Raji (cell line): ENCODE measurements around the gene RBM19.

Experiments used
- POLR2A ChIP-seq: IDR thresholded peaks from 2 replicates; pipeline ENCODE4 v1.6.1; 2011; ENCODE audit warnings: low read depth, low read length, control low read depth; ENCODE audit not compliant: insufficient read depth

RBM19 gene

GRCh38 chr12:113838896-113839295, 127.2 kb downstream of the RBM19 start:
- no peak for TF ChIP-seq POLR2A

DNA sequence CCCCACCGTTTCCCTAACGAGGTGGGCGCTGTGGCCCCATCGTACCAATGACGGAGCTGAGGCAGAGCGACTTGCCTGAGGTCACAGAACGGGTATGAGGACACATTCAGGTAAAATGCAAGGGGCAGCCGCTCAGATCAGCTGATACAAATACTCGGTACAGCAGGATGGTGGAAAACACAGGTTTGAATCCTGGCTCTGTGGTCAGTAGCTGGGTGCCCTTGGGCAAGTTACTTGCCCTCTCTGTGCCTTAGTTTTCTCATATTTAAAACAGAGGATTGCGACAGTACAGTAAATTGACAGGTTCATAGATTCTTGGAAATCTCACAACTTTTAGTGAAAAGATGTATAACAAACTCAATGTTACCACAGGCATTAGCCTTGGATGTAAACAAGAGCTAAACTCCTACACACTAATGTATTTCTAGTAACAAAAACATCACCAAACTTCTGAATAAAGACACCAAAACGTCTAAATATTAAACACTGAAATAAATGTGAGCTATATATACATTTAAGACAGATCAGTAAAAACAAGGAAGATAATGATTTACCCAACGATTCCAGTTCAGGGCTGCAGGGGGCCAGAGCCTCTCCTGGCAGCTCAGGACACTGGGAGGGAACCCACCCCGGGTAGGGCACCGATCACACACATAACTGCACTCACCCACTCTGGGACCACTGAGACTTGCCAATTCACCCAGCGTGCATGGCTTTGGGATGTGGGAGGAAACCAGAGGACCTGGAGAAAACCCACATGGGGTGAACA, 128.4 kb downstream of the RBM19 start:
- TF ChIP-seq POLR2A, result no peak

- no peak for TF ChIP-seq POLR2A
Measured at GRCh38 chr12:113837084-113837483, 129.0 kb downstream of the RBM19 start.

GRCh38 chr12:113835896-113836295, 130.2 kb downstream of the RBM19 start:
- TF ChIP-seq POLR2A, result no peak

GRCh38 chr12:113835433-113835832, 130.7 kb downstream of the RBM19 start:
- no peak for TF ChIP-seq POLR2A

DNA sequence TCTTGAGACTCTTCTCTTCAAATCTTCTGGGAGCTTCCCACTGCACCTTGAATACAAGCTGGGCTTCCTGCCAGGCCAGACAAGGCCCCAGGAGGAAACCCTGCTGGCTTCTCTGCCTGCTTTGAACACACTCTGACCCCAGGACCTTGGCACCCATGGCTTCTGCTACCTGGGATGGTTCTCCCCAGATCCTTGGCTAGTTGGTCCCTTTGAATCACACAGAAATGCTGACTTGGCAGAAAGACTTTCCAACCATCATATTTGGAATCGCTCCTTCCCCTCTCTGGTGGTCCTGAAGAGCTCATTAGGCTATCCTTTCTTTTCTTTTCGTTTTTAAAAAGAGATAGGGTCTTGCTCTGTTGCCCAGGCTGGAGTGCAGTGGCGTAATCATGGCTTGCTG, 132.7 kb downstream of the RBM19 start:
- TF ChIP-seq POLR2A, result no peak

- TF ChIP-seq POLR2A, result no peak
Measured at GRCh38 chr12:113831476-113831875, 134.6 kb downstream of the RBM19 start.

DNA sequence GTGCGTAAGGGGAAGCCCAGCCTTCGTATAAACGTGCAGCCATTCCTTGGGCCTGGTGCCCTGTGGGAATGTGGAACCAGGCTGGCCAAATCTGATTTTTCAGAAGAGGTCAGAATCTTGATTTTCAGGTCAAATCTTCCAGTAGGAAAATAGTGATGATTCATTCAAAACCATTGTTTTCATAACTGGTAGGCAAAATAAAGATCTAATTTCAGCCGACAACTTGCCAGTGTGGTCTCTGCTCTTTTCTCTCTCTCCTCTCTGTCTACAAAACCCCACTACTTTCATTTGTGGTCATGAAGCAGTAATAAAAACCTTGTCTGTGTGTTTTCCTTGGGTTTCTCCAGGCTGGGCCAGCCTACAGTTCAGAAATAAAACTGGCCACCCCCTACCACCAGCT, 135.1 kb downstream of the RBM19 start:
- TF ChIP-seq POLR2A, result no peak

DNA sequence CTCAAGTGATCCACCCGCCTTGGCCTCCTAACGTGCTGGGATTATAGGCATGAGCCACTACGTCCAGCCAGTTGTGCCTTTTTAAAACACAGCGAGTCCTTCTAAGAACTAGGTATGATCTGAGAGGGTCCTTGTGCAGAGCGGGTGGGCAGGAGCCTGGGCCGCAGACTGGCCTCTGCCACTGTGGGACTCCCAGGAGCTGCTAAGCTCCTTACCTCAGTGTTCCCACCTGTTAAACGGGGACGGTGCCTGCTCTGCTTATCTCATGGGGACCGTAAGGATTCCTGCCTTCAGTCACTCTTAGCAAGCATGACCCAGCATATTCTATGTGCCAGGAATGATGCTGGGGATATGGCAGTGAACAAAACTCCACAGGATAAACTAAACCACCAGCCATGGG, 136.9 kb downstream of the RBM19 start:
- TF ChIP-seq POLR2A, result no peak

GRCh38 chr12:113827539-113828114, 138.5 kb downstream of the RBM19 start:
- no peak for TF ChIP-seq POLR2A

DNA sequence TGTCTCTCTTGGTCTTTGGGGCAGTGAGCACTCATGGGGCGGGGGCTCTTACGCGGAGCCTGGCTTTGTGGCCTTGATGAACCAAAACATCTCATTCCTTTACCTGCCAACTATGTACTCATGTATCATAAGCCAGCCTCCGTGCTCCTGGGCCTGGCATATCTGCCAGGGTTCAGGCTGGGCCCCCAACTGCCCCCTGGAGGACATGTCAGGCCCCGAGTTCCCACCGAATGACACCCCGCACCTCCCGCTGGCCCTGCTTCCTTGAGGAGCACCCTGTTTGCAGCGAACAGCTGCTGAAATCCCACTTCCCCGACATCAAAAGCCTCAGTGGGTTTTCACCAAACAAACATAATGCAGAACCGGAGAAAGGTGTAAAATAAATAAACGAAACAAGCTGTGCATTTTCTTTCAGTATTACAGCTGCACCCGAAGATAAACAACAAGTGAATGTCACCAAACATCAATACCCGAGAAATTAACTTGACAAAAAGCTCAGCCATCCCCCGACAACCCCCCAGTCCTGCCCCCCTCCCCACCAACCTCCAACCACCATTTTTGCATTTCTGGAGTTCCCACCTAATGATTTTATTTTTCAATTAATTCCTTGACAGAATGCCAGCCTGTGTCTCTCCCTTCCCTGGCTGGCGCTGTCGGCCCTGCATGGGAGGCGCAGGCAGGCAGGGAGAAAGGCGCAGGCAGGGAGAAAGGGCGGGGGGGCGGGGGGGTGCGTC, 139.2 kb downstream of the RBM19 start:
- no peak for TF ChIP-seq POLR2A

DNA sequence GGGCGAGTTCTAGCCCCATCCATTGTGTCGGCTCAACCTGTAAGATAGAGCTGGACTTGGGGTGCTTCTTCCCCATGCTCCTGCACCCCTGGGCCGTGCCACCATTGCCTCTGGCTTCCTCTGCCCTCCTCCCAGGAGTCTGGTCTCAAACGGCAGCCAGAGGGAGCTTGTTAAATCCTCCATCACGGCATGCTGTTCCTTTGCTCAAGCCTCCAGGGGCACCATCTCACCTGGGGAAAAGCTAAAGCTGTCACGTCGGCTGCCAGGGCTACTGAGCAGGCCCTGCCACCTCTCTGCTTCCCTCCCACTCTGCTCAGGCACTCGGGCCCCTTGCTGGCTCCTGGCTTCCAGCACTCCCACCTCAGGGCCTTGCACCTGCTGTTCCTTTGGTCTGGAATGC, 140.4 kb downstream of the RBM19 start:
- TF ChIP-seq POLR2A, result no peak

- no peak for TF ChIP-seq POLR2A
Measured at GRCh38 chr12:113823816-113824215, 142.3 kb downstream of the RBM19 start.

DNA sequence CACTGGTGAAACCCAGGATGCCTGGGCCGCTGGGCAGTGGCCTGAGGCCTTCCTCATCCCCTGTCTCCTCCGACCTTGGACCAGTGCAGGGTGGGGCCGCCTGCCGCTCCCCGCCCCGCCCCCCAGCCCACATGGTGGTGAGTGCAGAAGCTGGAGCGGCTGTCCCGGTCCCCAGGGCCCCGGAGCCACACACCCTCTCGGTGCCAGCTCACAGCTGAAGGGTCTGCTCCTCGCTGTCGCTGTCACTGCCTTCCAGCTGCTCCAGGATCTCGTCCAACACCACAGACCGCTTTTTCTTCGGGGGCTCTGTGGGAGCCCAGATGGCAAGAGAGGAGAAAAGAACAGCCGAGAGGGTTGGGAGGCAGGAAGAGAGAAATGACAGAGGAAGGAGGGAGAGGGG, 143.1 kb downstream of the RBM19 start:
- TF ChIP-seq POLR2A, result no peak

- no peak for TF ChIP-seq POLR2A
Measured at GRCh38 chr12:113820842-113821241, 145.3 kb downstream of the RBM19 start.

- no peak for TF ChIP-seq POLR2A
Measured at GRCh38 chr12:113820309-113820708, 145.8 kb downstream of the RBM19 start.
